ENCODE results near the gene NTN1. TPM values are rescaled to one million over a fixed set of nuclear protein-coding genes. Genes with fewer than 3 reads are reported as not detected.
A peak's percentile ranks its signal among the peaks of the same experiment; 100 is the strongest.

The NTN1 gene
- total RNA-seq, 1 donor from 2014 or later, result 2.5 TPM

DNA sequence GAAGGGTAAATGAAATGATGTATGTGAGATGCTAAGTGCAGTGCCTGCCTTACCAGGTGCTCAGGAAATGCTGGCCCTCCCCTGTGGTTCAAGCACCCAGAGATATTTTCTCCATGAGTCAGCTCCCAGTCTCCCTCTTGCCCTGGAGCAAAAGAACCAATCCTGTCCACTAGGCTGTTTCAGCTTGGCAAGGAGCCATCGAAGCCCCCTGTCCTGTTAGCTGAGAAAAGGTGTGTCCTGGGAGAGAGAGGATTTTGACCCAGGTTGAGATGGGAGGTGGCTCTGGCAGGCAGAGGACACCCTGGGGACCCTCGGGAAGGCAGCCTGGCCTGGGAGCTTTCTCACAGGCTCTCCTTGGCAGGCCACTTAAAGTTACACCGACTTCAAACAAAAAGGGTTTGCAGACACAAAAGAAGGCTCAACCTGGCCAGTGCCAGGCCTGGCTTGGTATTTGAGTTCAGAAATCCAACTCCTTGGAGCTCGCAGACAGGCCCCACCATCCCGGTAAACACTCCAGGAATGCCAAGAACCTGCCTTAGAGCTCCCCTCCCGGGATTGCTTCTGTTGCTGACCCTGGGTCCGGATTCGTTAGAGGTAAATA, 29.6 kb downstream of the NTN1 start:
- H3K36me3 Mint-ChIP-seq, result peaks cover 5% of the 10 kb centered on the region
- peak overlapping the region; percentile 91 for H3K27ac Mint-ChIP-seq
- peaks cover 22% of the 10 kb centered on the region for H3K4me1 Mint-ChIP-seq
- H3K9me3 Mint-ChIP-seq, result peaks cover 23% of the 10 kb centered on the region
- TF ChIP-seq, protein P1, sequence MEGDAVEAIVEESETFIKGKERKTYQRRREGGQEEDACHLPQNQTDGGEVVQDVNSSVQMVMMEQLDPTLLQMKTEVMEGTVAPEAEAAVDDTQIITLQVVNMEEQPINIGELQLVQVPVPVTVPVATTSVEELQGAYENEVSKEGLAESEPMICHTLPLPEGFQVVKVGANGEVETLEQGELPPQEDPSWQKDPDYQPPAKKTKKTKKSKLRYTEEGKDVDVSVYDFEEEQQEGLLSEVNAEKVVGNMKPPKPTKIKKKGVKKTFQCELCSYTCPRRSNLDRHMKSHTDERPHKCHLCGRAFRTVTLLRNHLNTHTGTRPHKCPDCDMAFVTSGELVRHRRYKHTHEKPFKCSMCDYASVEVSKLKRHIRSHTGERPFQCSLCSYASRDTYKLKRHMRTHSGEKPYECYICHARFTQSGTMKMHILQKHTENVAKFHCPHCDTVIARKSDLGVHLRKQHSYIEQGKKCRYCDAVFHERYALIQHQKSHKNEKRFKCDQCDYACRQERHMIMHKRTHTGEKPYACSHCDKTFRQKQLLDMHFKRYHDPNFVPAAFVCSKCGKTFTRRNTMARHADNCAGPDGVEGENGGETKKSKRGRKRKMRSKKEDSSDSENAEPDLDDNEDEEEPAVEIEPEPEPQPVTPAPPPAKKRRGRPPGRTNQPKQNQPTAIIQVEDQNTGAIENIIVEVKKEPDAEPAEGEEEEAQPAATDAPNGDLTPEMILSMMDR (IDR thresholded peaks at IDR 0.05; ENCODE audit: unreplicated experiment), result no peak
- peaks cover 22% of the 10 kb centered on the region for H3K27me3 Mint-ChIP-seq (ENCODE audit: low read depth)
- no peak overlapping the region for H3K4me3 Mint-ChIP-seq
- peak in 1 of 2 experiments; percentile 55 for DNase-seq (ENCODE audit: low spot score in 2 of 2, unreplicated experiment in 2 of 2)

DNA sequence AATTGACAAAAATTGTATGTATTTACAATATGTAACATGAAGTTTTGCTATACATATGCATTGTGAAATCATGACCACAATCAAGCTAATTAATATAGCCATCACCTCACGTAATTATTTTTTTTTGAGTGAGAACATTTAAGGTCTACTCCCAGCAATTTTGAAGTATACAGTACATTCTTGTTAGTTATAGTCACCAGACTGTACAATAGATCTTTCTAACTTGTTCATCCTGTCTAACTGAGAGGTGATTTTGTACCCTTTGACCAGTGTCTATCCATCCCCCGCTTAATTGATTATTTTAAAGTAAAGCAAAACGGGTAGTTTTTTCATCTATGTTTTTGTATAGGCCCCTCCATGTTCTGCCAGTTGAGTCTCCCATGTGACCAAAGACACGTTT, 30.3 kb downstream of the NTN1 start:
- H3K27ac Mint-ChIP-seq, result peak overlapping the region; percentile 91
- H3K27me3 Mint-ChIP-seq (ENCODE audit: low read depth), result peaks cover 27% of the 10 kb centered on the region
- H3K4me3 Mint-ChIP-seq, result no peak overlapping the region
- peaks cover 18% of the 10 kb centered on the region for H3K9me3 Mint-ChIP-seq
- H3K4me1 Mint-ChIP-seq, result peaks cover 22% of the 10 kb centered on the region
- no peak for DNase-seq (ENCODE audit: low spot score in 2 of 2, unreplicated experiment in 2 of 2)
- H3K36me3 Mint-ChIP-seq, result peaks cover 5% of the 10 kb centered on the region
- TF ChIP-seq, protein P1 (IDR thresholded peaks at IDR 0.05; ENCODE audit: unreplicated experiment), result no peak

DNA sequence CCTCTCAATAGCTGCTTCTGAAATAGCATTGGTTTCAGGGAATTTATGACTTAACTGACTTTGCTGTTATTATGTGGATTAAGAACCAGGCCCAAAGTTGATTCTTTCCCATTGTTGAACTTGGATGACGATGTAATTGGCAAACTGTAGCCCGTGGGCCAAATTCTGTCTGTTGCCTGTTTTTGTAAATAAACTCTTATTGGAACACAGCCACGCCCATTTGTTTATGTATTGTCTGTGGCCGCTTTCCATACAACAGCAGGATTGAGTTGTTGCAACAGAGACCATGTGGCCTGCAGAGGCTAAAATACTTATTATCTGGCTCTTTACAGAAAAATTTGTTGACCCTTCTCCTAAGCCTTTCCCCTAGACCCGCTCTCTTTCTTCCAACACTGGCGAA, 31.6 kb downstream of the NTN1 start:
- H3K9me3 Mint-ChIP-seq, result peaks cover 14% of the 10 kb centered on the region
- peaks cover 22% of the 10 kb centered on the region for H3K4me1 Mint-ChIP-seq
- TF ChIP-seq, protein P1 (IDR thresholded peaks at IDR 0.05; ENCODE audit: unreplicated experiment), result no peak
- H3K27ac Mint-ChIP-seq, result no peak overlapping the region
- no peak overlapping the region for H3K4me3 Mint-ChIP-seq
- H3K27me3 Mint-ChIP-seq (ENCODE audit: low read depth), result peaks cover 34% of the 10 kb centered on the region
- DNase-seq (ENCODE audit: low spot score in 2 of 2, unreplicated experiment in 2 of 2), result no peak
- peaks cover 5% of the 10 kb centered on the region for H3K36me3 Mint-ChIP-seq

DNA sequence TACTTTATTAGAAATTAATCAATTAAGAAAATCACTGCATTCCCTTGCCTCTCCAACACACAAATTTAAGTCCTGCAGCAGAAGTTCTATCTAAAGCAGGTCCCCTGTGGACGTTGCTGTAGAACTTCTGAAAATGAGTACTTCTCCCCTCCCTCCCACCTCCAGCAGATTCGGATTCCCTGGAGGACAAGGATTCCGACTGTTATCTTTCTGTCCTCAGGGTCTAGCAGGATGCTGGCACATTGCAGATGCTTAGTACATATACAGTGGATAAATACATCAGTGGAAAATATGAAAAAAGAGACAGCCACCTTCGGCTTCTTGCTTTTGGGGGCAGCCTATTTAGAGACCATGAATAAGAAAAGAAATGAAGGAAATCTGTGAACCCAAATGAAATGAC, 32.1 kb downstream of the NTN1 start:
- TF ChIP-seq, protein P1 (IDR thresholded peaks at IDR 0.05; ENCODE audit: unreplicated experiment), result no peak
- H3K4me3 Mint-ChIP-seq, result no peak overlapping the region
- peaks cover 10% of the 10 kb centered on the region for H3K9me3 Mint-ChIP-seq
- peaks cover 22% of the 10 kb centered on the region for H3K4me1 Mint-ChIP-seq
- H3K27me3 Mint-ChIP-seq (ENCODE audit: low read depth), result peaks cover 34% of the 10 kb centered on the region
- no peak for DNase-seq (ENCODE audit: low spot score in 2 of 2, unreplicated experiment in 2 of 2)
- H3K27ac Mint-ChIP-seq, result no peak overlapping the region
- H3K36me3 Mint-ChIP-seq, result peaks cover 5% of the 10 kb centered on the region

DNA sequence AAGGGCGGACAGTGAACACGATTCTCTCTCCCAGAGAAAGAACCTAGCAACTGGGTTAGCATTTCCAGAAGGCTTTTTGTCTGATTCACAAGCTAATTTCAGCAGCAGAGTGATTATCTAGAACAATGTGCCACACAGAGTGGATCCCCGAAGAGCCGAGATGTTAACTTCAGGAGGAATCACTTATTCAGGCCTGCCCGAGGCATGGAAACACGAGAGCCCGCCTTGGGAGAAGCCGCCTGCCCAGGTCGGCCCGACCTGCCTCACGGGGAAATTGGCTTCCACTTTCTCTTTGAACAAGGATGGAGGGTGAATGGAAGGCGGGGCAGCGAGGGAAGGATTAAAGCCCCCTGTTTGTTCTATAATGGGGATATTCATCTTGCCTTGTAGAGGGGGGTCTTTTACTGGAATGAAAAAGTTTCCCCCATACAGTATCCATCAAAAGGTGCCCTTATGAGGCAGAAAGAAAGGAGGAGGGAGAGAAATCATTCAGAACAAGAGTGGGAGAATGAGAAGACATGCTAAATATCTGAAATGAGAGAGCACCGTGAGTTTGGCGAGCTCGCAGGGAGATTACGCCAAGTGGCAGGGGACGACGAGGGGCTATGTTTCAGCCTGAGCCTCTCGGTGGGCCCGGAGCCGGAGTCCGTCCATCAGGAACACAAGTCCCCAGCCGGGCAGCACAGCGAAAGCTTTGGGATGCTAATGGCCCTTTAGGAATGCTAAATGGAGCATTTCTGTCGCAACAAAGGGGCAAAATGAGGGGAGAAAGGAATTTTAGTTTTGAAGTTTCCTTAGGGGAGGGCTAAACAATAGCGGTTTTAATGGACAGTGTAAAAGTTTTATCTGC, 33.0 kb downstream of the NTN1 start:
- Mint-ChIP-seq H3K36me3 (peaks cover 3% of the 10 kb centered on the region), H3K27ac (no peak overlapping the region), H3K4me1 (peaks cover 22% of the 10 kb centered on the region), H3K9me3 (peaks cover 4% of the 10 kb centered on the region), H3K4me3 (no peak overlapping the region), H3K27me3 (ENCODE audit: low read depth) (peaks cover 34% of the 10 kb centered on the region)
- TF ChIP-seq, protein P1 (IDR thresholded peaks at IDR 0.05; ENCODE audit: unreplicated experiment), result no peak
- no peak for DNase-seq (ENCODE audit: low spot score in 2 of 2, unreplicated experiment in 2 of 2)
